A549 (cell line): ENCODE measurements around the gene TCHP.

Experiments
- JUN ChIP-seq, 2 experiments: fragments of >200 bp; sonication (Bioruptor Twin); formaldehyde crosslinking; IDR thresholded peaks; 2 replicates in 1 of 2; 3 replicates in 1 of 2; pipeline ENCODE4 v1.6.1; 2016 to 2017
- TF ChIP-seq, protein P1 (sequence below): fragments of >200 bp; sonication (Bioruptor Twin); formaldehyde crosslinking; IDR thresholded peaks from 3 replicates; pipeline ENCODE4 v1.5.1; 2016

- TF ChIP-seq, protein P1, sequence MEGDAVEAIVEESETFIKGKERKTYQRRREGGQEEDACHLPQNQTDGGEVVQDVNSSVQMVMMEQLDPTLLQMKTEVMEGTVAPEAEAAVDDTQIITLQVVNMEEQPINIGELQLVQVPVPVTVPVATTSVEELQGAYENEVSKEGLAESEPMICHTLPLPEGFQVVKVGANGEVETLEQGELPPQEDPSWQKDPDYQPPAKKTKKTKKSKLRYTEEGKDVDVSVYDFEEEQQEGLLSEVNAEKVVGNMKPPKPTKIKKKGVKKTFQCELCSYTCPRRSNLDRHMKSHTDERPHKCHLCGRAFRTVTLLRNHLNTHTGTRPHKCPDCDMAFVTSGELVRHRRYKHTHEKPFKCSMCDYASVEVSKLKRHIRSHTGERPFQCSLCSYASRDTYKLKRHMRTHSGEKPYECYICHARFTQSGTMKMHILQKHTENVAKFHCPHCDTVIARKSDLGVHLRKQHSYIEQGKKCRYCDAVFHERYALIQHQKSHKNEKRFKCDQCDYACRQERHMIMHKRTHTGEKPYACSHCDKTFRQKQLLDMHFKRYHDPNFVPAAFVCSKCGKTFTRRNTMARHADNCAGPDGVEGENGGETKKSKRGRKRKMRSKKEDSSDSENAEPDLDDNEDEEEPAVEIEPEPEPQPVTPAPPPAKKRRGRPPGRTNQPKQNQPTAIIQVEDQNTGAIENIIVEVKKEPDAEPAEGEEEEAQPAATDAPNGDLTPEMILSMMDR = peak; percentile 40; the same call in 2 of the 3 replicates
- no peak for TF ChIP-seq JUN (IDR thresholded peaks at IDR 0.05)
These were observed 10.9 kb downstream of the TCHP start for GRCh38 chr12:109910969-109911348.
